Common myeloid progenitor, CD34-positive (primary cell): ENCODE measurements around the gene PPP4R3A.

Experiments
- CTCF ChIA-PET: fragments of 350-600 bp; sonication (Branson Sonifier 250); formaldehyde crosslinking; loops from one replicate; lab custom pipeline; 2021; ENCODE audit warnings: antibody characterized with exemption; lab: Charles Lee
- POLR2A ChIA-PET: fragments of 350-600 bp; sonication (Branson Sonifier 250); formaldehyde crosslinking; loops from one replicate; lab custom pipeline; 2021; ENCODE audit warnings: antibody characterized with exemption; lab: Charles Lee
- DNase-seq, 3 donors: peaks; one replicate each; pipeline versions ENCODE4 v3.0.0 to v3.0.0-alpha.2; 2013
- H3K27ac ChIP-seq, 2 experiments: 1 replicate in 1 of 2; 2 replicates in 1 of 2; pipeline ENCODE4 v1.7.0; 2013; ENCODE audit warnings: inconsistent platforms in 2 of 2, low read length in 2 of 2, mild to moderate bottlenecking in 2 of 2, low read depth in 1 of 2, moderate library complexity in 1 of 2; ENCODE audit not compliant: severe bottlenecking in 2 of 2, insufficient read depth in 1 of 2, poor library complexity in 1 of 2
- H3K27me3 ChIP-seq, 5 experiments: replicated peaks in 2 of 5; 1 replicate in 3 of 5; 2 replicates in 2 of 5; pipeline versions ENCODE4 v1.6.1 to v1.7.0; 2013; ENCODE audit warnings: low read length in 4 of 5, mild to moderate bottlenecking in 2 of 5, moderate library complexity in 2 of 5, inconsistent platforms in 1 of 5; ENCODE audit not compliant: insufficient read depth in 5 of 5, control insufficient read depth in 4 of 5
- H3K36me3 ChIP-seq, 4 experiments: 1 replicate in 2 of 4; 2 replicates in 2 of 4; pipeline versions ENCODE4 v1.6.1 to v1.7.0; 2013; ENCODE audit warnings: low read length in 3 of 4, control low read depth in 1 of 4, mild to moderate bottlenecking in 1 of 4; ENCODE audit not compliant: control insufficient read depth in 4 of 4, insufficient read depth in 4 of 4
- H3K4me1 ChIP-seq, 4 experiments: 1 replicate in 3 of 4; 2 replicates in 1 of 4; pipeline versions ENCODE4 v1.6.1 to v1.7.1; 2013; ENCODE audit warnings: low read length in 3 of 4, mild to moderate bottlenecking in 3 of 4, control low read depth in 1 of 4, inconsistent platforms in 1 of 4, moderate library complexity in 1 of 4; ENCODE audit not compliant: control insufficient read depth in 4 of 4, insufficient read depth in 4 of 4; ENCODE audit errors: control extremely low read depth in 1 of 4
- H3K4me3 ChIP-seq, 7 experiments: 1 replicate in 4 of 7; 2 replicates in 3 of 7; pipeline versions ENCODE4 v1.5.1 to v1.7.0; 2013; ENCODE audit warnings: mild to moderate bottlenecking in 7 of 7, low read length in 6 of 7, moderate library complexity in 6 of 7, inconsistent platforms in 2 of 7, low read depth in 2 of 7, control low read depth in 1 of 7; ENCODE audit not compliant: insufficient read depth in 4 of 7, control insufficient read depth in 1 of 7; ENCODE audit errors: extremely low read depth in 1 of 7
- H3K9me3 ChIP-seq, 5 experiments: 1 replicate in 4 of 5; 2 replicates in 1 of 5; pipeline versions ENCODE4 v1.6.1 to v1.7.1; 2013; ENCODE audit warnings: low read length in 4 of 5, mild to moderate bottlenecking in 2 of 5, inconsistent platforms in 1 of 5, low read depth in 1 of 5, moderate library complexity in 1 of 5; ENCODE audit not compliant: control insufficient read depth in 4 of 5, insufficient read depth in 2 of 5; ENCODE audit errors: control extremely low read depth in 1 of 5
- WGBS: methylation state at CpG from one replicate; pipeline ENCODE4 v1.1.5; 2013; ENCODE audit not compliant: insufficient coverage; 5-methylcytosine and 5-hydroxymethylcytosine counted together

PPP4R3A gene

GRCh38 chr14:91417120-91417982 lies 92.8 kb downstream of the PPP4R3A start, which contains the start of gene CCDC88C:
Gene CCDC88C (minus strand): TSS chr14:91417820. CDS start chr14:91417690, 130 bp downstream.
- peak; percentile 60 to 83 (median 77) for DNase-seq
- peaks cover 10 to 52% (median 42%) of the 10 kb centered on the region in 4 experiments for H3K4me1 ChIP-seq

GRCh38 chr14:91416744-91417119 lies 93.4 kb downstream of the PPP4R3A start:
- ChIA-PET CTCF (interaction anchor here (1.0 to 17.7 kb wide), 7 partner anchors 13 to 95 kb away, joined by 4 to 268 read pairs (median 8); no protein-coding TSS in a partner anchor), POLR2A (interaction anchor here (1.8 kb wide), 1 partner anchor 93 kb away, joined by 8 read pairs; no protein-coding TSS in a partner anchor)
- H3K9me3 ChIP-seq, result no peaks in the 10 kb centered on the region
- H3K27me3 ChIP-seq, result no peaks in the 10 kb centered on the region
- DNase-seq, result peak in 1 of 3 donors; percentile 13
- 0% methylated on average over 7 of the region's 19 CpGs for WGBS
- H3K4me1 ChIP-seq, result peaks cover 10 to 53% (median 42%) of the 10 kb centered on the region in 4 experiments
- H3K4me3 ChIP-seq, result peak overlapping the region; percentile 74 to 91 (median 81)
- peak overlapping the region; percentile 69 to 81 for H3K27ac ChIP-seq
- peaks cover 2 to 27% (median 15%) of the 10 kb centered on the region in 4 experiments for H3K36me3 ChIP-seq

More at GRCh38 chr14:91417120-91417982, 92.8 kb downstream of the PPP4R3A start, which contains the start of gene CCDC88C:
- Histone ChIP-seq H3K36me3 (peaks cover 2 to 27% (median 15%) of the 10 kb centered on the region in 4 experiments), H3K4me3 (peak within 1 kb of the TSS; percentile 74 to 91 (median 81)), H3K9me3 (no peaks in the 10 kb centered on the region), H3K27me3 (no peaks in the 10 kb centered on the region), H3K27ac (peak within 1 kb of the TSS; percentile 69 to 81)
- ChIA-PET POLR2A (interaction anchor here (0.8 to 1.8 kb wide), 2 partner anchors 20 to 94 kb away, joined by 3 to 8 read pairs; no protein-coding TSS in a partner anchor), CTCF (interaction anchor here (0.9 to 17.7 kb wide), 13 partner anchors 14 to 102 kb away, joined by 3 to 268 read pairs (median 8); no protein-coding TSS in a partner anchor)
- 0% methylated on average over 38 of the region's 103 CpGs for WGBS

- ChIA-PET POLR2A (interaction anchor here (0.7 kb wide), 1 partner anchor 13 kb away, joined by 3 read pairs; no protein-coding TSS in a partner anchor), CTCF (interaction anchor here (1.0 to 17.7 kb wide), 10 partner anchors 10 to 94 kb away, joined by 3 to 268 read pairs (median 5); no protein-coding TSS in a partner anchor)
- Histone ChIP-seq H3K36me3 (peaks cover 2 to 27% (median 15%) of the 10 kb centered on the region in 4 experiments), H3K27ac (peak overlapping the region; percentile 69 to 81), H3K27me3 (no peaks in the 10 kb centered on the region), H3K9me3 (no peaks in the 10 kb centered on the region), H3K4me1 (peaks cover 10 to 59% (median 46%) of the 10 kb centered on the region in 4 experiments), H3K4me3 (peak overlapping the region; percentile 74 to 91 (median 81))
- peak; percentile 50 to 91 (median 87) for DNase-seq
- WGBS, result 3% methylated on average over 18 of the region's 18 CpGs
Measured at GRCh38 chr14:91415794-91416743, 94.0 kb downstream of the PPP4R3A start.

GRCh38 chr14:91414475-91414833 lies 95.7 kb downstream of the PPP4R3A start:
- Histone ChIP-seq H3K4me3 (peak overlapping the region in 2 of 7 experiments; percentile 11 to 40), H3K27ac (peak overlapping the region in 1 of 2 experiments; percentile 40), H3K4me1 (peaks cover 10 to 69% (median 54%) of the 10 kb centered on the region in 4 experiments), H3K9me3 (no peaks in the 10 kb centered on the region), H3K27me3 (no peaks in the 10 kb centered on the region), H3K36me3 (peaks cover 2 to 36% (median 16%) of the 10 kb centered on the region in 4 experiments)
- 89% methylated on average over 3 of the region's 3 CpGs for WGBS
- POLR2A ChIA-PET, result no interaction called here
- DNase-seq, result no peak
- CTCF ChIA-PET, result interaction anchor here (0.7 to 17.7 kb wide), 5 partner anchors 11 to 92 kb away, joined by 4 to 268 read pairs (median 9); no protein-coding TSS in a partner anchor

- Histone ChIP-seq H3K4me3 (peak overlapping the region in 1 of 7 experiments; percentile 40), H3K27me3 (no peaks in the 10 kb centered on the region), H3K9me3 (no peaks in the 10 kb centered on the region), H3K4me1 (peaks cover 10 to 66% (median 51%) of the 10 kb centered on the region in 4 experiments), H3K27ac (no peak overlapping the region), H3K36me3 (peaks cover 2 to 36% (median 16%) of the 10 kb centered on the region in 4 experiments)
- CTCF ChIA-PET, result interaction anchor here (0.7 to 17.7 kb wide), 6 partner anchors 10 to 92 kb away, joined by 3 to 268 read pairs (median 4); no protein-coding TSS in a partner anchor
- 88% methylated on average over 9 of the region's 11 CpGs for WGBS
- no peak for DNase-seq
- POLR2A ChIA-PET, result no interaction called here
Measured at GRCh38 chr14:91413547-91414474, 96.3 kb downstream of the PPP4R3A start.
